Stimulated activated CD4-positive, alpha-beta T cell treated with anti-CD3 and anti-CD28 coated beads, Interleukin-4, amount 100 ng/mL, for 1 hour (primary cell): Measurements from ENCODE around the gene BRSK2.
"Not testable (repeated sequence)": the region's sequence is repeated elsewhere in the genome, so short reads cannot be mapped to it uniquely, and the experiment has no call there.

Source experiments
- DNase-seq: peaks from one replicate; pipeline ENCODE4 v3.0.0-alpha.2; 2020

BRSK2 gene

GRCh38 chr11:1502168-1502953, 112.6 kb downstream of the BRSK2 start:
- DNase-seq = no peak

GRCh38 chr11:1502954-1503707, 113.4 kb downstream of the BRSK2 start:
- DNase-seq = no peak

- DNase-seq = no peak
Observed at GRCh38 chr11:1503708-1504104, 114.0 kb downstream of the BRSK2 start.

- no peak for DNase-seq
Observed at GRCh38 chr11:1504138-1504537, 114.4 kb downstream of the BRSK2 start.

GRCh38 chr11:1504581-1505290, 115.0 kb downstream of the BRSK2 start:
- no peak for DNase-seq

- DNase-seq = no peak
Observed at GRCh38 chr11:1505480-1505879, 115.7 kb downstream of the BRSK2 start.

- DNase-seq = no peak
Observed at GRCh38 chr11:1506981-1507380, 117.2 kb downstream of the BRSK2 start.

- no peak for DNase-seq
Observed at GRCh38 chr11:1507381-1508140, 117.8 kb downstream of the BRSK2 start.

GRCh38 chr11:1508491-1508891, 118.8 kb downstream of the BRSK2 start:
- no peak for DNase-seq

- no peak for DNase-seq
Observed at GRCh38 chr11:1508986-1509385, 119.3 kb downstream of the BRSK2 start.

GRCh38 chr11:1509626-1510255, 120.0 kb downstream of the BRSK2 start:
- no peak for DNase-seq

- DNase-seq = not testable (repeated sequence)
Observed at GRCh38 chr11:1510351-1510750, 120.6 kb downstream of the BRSK2 start.

- no peak for DNase-seq
Observed at GRCh38 chr11:1510928-1511327, 121.2 kb downstream of the BRSK2 start.

- no peak for DNase-seq
Observed at GRCh38 chr11:1511937-1512496, 122.3 kb downstream of the BRSK2 start.
